Measurements from ENCODE around the gene IQSEC3. TPM values are rescaled to one million over a fixed set of nuclear protein-coding genes. Genes with fewer than 3 reads are reported as not detected.

IQSEC3 gene
- total RNA-seq, 1 experiment from 2014 or later = not detected

GRCh38 chr12:197911-198695, 131.5 kb downstream of the IQSEC3 start:
- no peak for DNase-seq
- H3K27me3 ChIP-seq = peaks cover 37% of the 10 kb centered on the region

GRCh38 chr12:198705-199104, 132.1 kb downstream of the IQSEC3 start:
- DNase-seq = no peak
- no peaks in the 10 kb centered on the region for H3K36me3 ChIP-seq
- H3K9me3 ChIP-seq = no peaks in the 10 kb centered on the region
- no peak overlapping the region for H3K4me3 ChIP-seq
- peaks cover 38% of the 10 kb centered on the region for H3K27me3 ChIP-seq

More at GRCh38 chr12:197911-198695, 131.5 kb downstream of the IQSEC3 start:
- H3K4me3 ChIP-seq = no peak overlapping the region
- H3K9me3 ChIP-seq = no peaks in the 10 kb centered on the region
- H3K36me3 ChIP-seq = no peaks in the 10 kb centered on the region

GRCh38 chr12:201361-201760, 134.8 kb downstream of the IQSEC3 start:
- peaks cover 42% of the 10 kb centered on the region for H3K27me3 ChIP-seq
- H3K36me3 ChIP-seq = no peaks in the 10 kb centered on the region
- DNase-seq = no peak
- no peak overlapping the region for H3K4me3 ChIP-seq
- H3K9me3 ChIP-seq = no peaks in the 10 kb centered on the region

- peak; percentile 39 for DNase-seq
- no peaks in the 10 kb centered on the region for H3K36me3 ChIP-seq
- peaks cover 42% of the 10 kb centered on the region for H3K27me3 ChIP-seq
- no peaks in the 10 kb centered on the region for H3K9me3 ChIP-seq
- H3K4me3 ChIP-seq = no peak overlapping the region
Measured at GRCh38 chr12:202081-202731, 135.6 kb downstream of the IQSEC3 start.

GRCh38 chr12:203074-203461, 136.5 kb downstream of the IQSEC3 start:
- DNase-seq = no peak
- Histone ChIP-seq H3K4me3 (no peak overlapping the region), H3K9me3 (no peaks in the 10 kb centered on the region), H3K27me3 (peaks cover 42% of the 10 kb centered on the region), H3K36me3 (no peaks in the 10 kb centered on the region)

GRCh38 chr12:203462-204260, 137.1 kb downstream of the IQSEC3 start:
- peak; percentile 46 for DNase-seq
- peaks cover 42% of the 10 kb centered on the region for H3K27me3 ChIP-seq
- no peaks in the 10 kb centered on the region for H3K36me3 ChIP-seq

GRCh38 chr12:204261-204678, 137.7 kb downstream of the IQSEC3 start:
- DNase-seq = no peak
- H3K36me3 ChIP-seq = no peaks in the 10 kb centered on the region
- H3K4me3 ChIP-seq = no peak overlapping the region
- H3K27me3 ChIP-seq = peaks cover 40% of the 10 kb centered on the region
- H3K9me3 ChIP-seq = no peaks in the 10 kb centered on the region

More at GRCh38 chr12:203462-204260, 137.1 kb downstream of the IQSEC3 start:
- H3K9me3 ChIP-seq = no peaks in the 10 kb centered on the region
- H3K4me3 ChIP-seq = peak overlapping the region; percentile 45

GRCh38 chr12:205026-205425, 138.5 kb downstream of the IQSEC3 start:
- Histone ChIP-seq H3K36me3 (no peaks in the 10 kb centered on the region), H3K27me3 (peaks cover 34% of the 10 kb centered on the region), H3K4me3 (no peak overlapping the region), H3K9me3 (no peaks in the 10 kb centered on the region)
- no peak for DNase-seq

- Histone ChIP-seq H3K36me3 (no peaks in the 10 kb centered on the region), H3K4me3 (no peak overlapping the region), H3K27me3 (peaks cover 23% of the 10 kb centered on the region), H3K9me3 (no peaks in the 10 kb centered on the region)
- no peak for DNase-seq
Measured at GRCh38 chr12:206746-207440, 140.3 kb downstream of the IQSEC3 start.

- Histone ChIP-seq H3K36me3 (no peaks in the 10 kb centered on the region), H3K4me3 (no peak overlapping the region), H3K9me3 (no peaks in the 10 kb centered on the region), H3K27me3 (peaks cover 14% of the 10 kb centered on the region; the same call in 1 of the 2 replicates)
- DNase-seq = no peak
Measured at GRCh38 chr12:207804-208203, 141.2 kb downstream of the IQSEC3 start.

GRCh38 chr12:208813-209212, 142.2 kb downstream of the IQSEC3 start:
- Histone ChIP-seq H3K36me3 (no peaks in the 10 kb centered on the region), H3K4me3 (no peak overlapping the region), H3K9me3 (no peaks in the 10 kb centered on the region), H3K27me3 (peaks cover 10% of the 10 kb centered on the region; the same call in 1 of the 2 replicates)
- no peak for DNase-seq

- Histone ChIP-seq H3K9me3 (no peaks in the 10 kb centered on the region), H3K4me3 (no peak overlapping the region), H3K36me3 (no peaks in the 10 kb centered on the region), H3K27me3 (peaks cover 6% of the 10 kb centered on the region; the same call in 1 of the 2 replicates)
- no peak for DNase-seq
Measured at GRCh38 chr12:209246-209645, 142.7 kb downstream of the IQSEC3 start.

- H3K27me3 ChIP-seq = peaks cover 6% of the 10 kb centered on the region; the same call in 1 of the 2 replicates
- H3K36me3 ChIP-seq = no peaks in the 10 kb centered on the region
- no peak for DNase-seq
- H3K4me3 ChIP-seq = no peak overlapping the region
- no peaks in the 10 kb centered on the region for H3K9me3 ChIP-seq
Measured at GRCh38 chr12:209851-210250, 143.3 kb downstream of the IQSEC3 start.

- Histone ChIP-seq H3K4me3 (no peak overlapping the region), H3K9me3 (no peaks in the 10 kb centered on the region), H3K27me3 (peaks cover 3% of the 10 kb centered on the region; the same call in 1 of the 2 replicates), H3K36me3 (no peaks in the 10 kb centered on the region)
- DNase-seq = no peak
Measured at GRCh38 chr12:210277-211141, 143.9 kb downstream of the IQSEC3 start.

GRCh38 chr12:211142-211465, 144.5 kb downstream of the IQSEC3 start:
- H3K9me3 ChIP-seq = no peaks in the 10 kb centered on the region
- no peaks in the 10 kb centered on the region for H3K36me3 ChIP-seq
- peaks cover 2% of the 10 kb centered on the region; the same call in 1 of the 2 replicates for H3K27me3 ChIP-seq
- DNase-seq = no peak
- no peak overlapping the region for H3K4me3 ChIP-seq

Data from MG63 (cell line).